T-cell (primary cell): ENCODE measurements around the gene OPHN1. TPM values are rescaled to one million over a fixed set of nuclear protein-coding genes. Genes with fewer than 3 reads are reported as not detected.

Source experiments
- ATAC-seq, 4 experiments: fragments of 200-7000 bp in 3 of 4; fragments of 150-1000 bp in 1 of 4; cut with Tn5 transposase; replicated peaks in 1 of 4; 1 replicate in 3 of 4; 2 replicates in 1 of 4; pipeline ENCODE4 v1.10.0; 2021; ENCODE audit warnings: moderate library complexity in 3 of 4, mild to moderate bottlenecking in 2 of 4, moderate number of reproducible peaks in 1 of 4
- CTCF ChIA-PET, 2 donors: fragments of 300-600 bp; sonication (Branson Sonifier 250); formaldehyde crosslinking; loops; one replicate each; lab custom pipeline; 2022; ENCODE audit warnings: antibody characterized with exemption in 2 of 2; lab: Charles Lee
- POLR2A ChIA-PET, 2 donors: fragments of 300-600 bp; sonication (Branson Sonifier 250); formaldehyde crosslinking; loops; one replicate each; lab custom pipeline; 2022; ENCODE audit warnings: antibody characterized with exemption in 2 of 2; lab: Charles Lee
- DNase-seq, 35 experiments: peaks; one replicate each; pipeline versions ENCODE4 v3.0.0 to v3.0.0-alpha.2; 2013 to 2023
- H3K27ac ChIP-seq: one replicate; pipeline ENCODE4 v1.5.1; 2013; ENCODE audit warnings: low read length
- H3K27me3 ChIP-seq, 2 experiments: replicated peaks in 1 of 2; 1 replicate in 1 of 2; 2 replicates in 1 of 2; pipeline versions ENCODE4 v1.6.1 to v1.7.0; 2013; ENCODE audit warnings: low read length in 1 of 2, mixed read lengths in 1 of 2; ENCODE audit not compliant: control insufficient read depth in 2 of 2, insufficient read depth in 2 of 2; ENCODE audit errors: extremely low read depth in 1 of 2
- H3K36me3 ChIP-seq, 2 donors: 1 replicate in 1 of 2; 2 replicates in 1 of 2; pipeline versions ENCODE4 v1.6.1 to v1.7.0; 2013; ENCODE audit warnings: low read length in 1 of 2; ENCODE audit not compliant: control insufficient read depth in 2 of 2, insufficient read depth in 1 of 2; ENCODE audit errors: extremely low read depth in 1 of 2
- H3K4me1 ChIP-seq, 2 experiments: 1 replicate in 1 of 2; 2 replicates in 1 of 2; pipeline versions ENCODE4 v1.6.1 to v1.7.0; 2013; ENCODE audit warnings: low read length in 2 of 2, mixed read lengths in 1 of 2; ENCODE audit not compliant: insufficient read depth in 2 of 2, control insufficient read depth in 1 of 2; ENCODE audit errors: extremely low read depth in 1 of 2
- H3K4me3 ChIP-seq, 2 donors: 1 replicate in 1 of 2; 2 replicates in 1 of 2; pipeline versions ENCODE4 v1.5.1 to v1.7.0; 2013; ENCODE audit warnings: mild to moderate bottlenecking in 2 of 2, low read length in 1 of 2, moderate library complexity in 1 of 2; ENCODE audit not compliant: control insufficient read depth in 1 of 2; ENCODE audit errors: extremely low read depth in 1 of 2
- H3K9me3 ChIP-seq: 2 replicates; pipeline ENCODE4 v1.7.0; 2013
- H3K27ac Mint-ChIP-seq, 2 donors: one replicate each; pipeline ENCODE4 v1.8.0; 2020 to 2021; ENCODE audit warnings: mild to moderate bottlenecking in 2 of 2, mixed read lengths in 2 of 2
- H3K27me3 Mint-ChIP-seq, 2 donors: one replicate each; pipeline ENCODE4 v1.8.0; 2021 to 2022; ENCODE audit warnings: mixed read lengths in 2 of 2
- H3K36me3 Mint-ChIP-seq: one replicate; pipeline ENCODE4 v1.8.0; 2021; ENCODE audit warnings: mixed read lengths
- H3K4me1 Mint-ChIP-seq, 3 donors: one replicate each; pipeline ENCODE4 v1.8.0; 2020 to 2022; ENCODE audit warnings: mixed read lengths in 3 of 3, mild to moderate bottlenecking in 1 of 3
- H3K4me3 Mint-ChIP-seq, 3 donors: one replicate each; pipeline ENCODE4 v1.8.0; 2020 to 2022; ENCODE audit warnings: mild to moderate bottlenecking in 3 of 3, mixed read lengths in 3 of 3, moderate library complexity in 3 of 3
- H3K9me3 Mint-ChIP-seq, 3 donors: one replicate each; pipeline ENCODE4 v1.8.0; 2020 to 2022; ENCODE audit warnings: mixed read lengths in 3 of 3
- WGBS: methylation state at CpG from one replicate; pipeline ENCODE4 v1.1.5; 2013; ENCODE audit warnings: missing lambda C conversion rate; ENCODE audit not compliant: insufficient coverage; 5-methylcytosine and 5-hydroxymethylcytosine counted together
- total RNA-seq, 35 experiments: library from RNA in 6 of 35; stranded (reverse) in 6 of 35; fragments of 120-200 nt in 1 of 35; gene quantifications; one replicate each; pipeline versions ENCODE4 v1.2.1 to v1.2.4 and lab custom pipeline; 2013 to 2026

Gene OPHN1
- total RNA-seq, 5 donors from 2014 or later (not counting 1 experiment from before 2014, with no cell fraction given): 0.07 to 0.25 (median 0.15) TPM

- POLR2A ChIA-PET: no interaction called here
- H3K27me3 Mint-ChIP-seq: peaks cover 0 to 6% of the 10 kb centered on the region in 2 donors
- CTCF ChIA-PET: no interaction called here
- H3K4me3 Mint-ChIP-seq: no peak overlapping the region
- H3K36me3 Mint-ChIP-seq: no peaks in the 10 kb centered on the region
- ATAC-seq: no peak
- no peaks in the 10 kb centered on the region for H3K4me1 Mint-ChIP-seq
- H3K9me3 Mint-ChIP-seq: no peaks in the 10 kb centered on the region
- Histone ChIP-seq H3K4me3 (no peak overlapping the region), H3K9me3 (no peaks in the 10 kb centered on the region), H3K4me1 (no peaks in the 10 kb centered on the region), H3K36me3 (no peaks in the 10 kb centered on the region), H3K27me3 (no peaks in the 10 kb centered on the region), H3K27ac (no peak overlapping the region)
- WGBS: 100% methylated on average over 2 of the region's 29 CpGs
- no peak for DNase-seq
- no peak overlapping the region for H3K27ac Mint-ChIP-seq
These were observed 300.5 kb downstream of the OPHN1 start for GRCh38 chrX:68132749-68133148.

- Histone ChIP-seq H3K4me3 (no peak overlapping the region), H3K4me1 (no peaks in the 10 kb centered on the region), H3K27ac (no peak overlapping the region), H3K27me3 (no peaks in the 10 kb centered on the region), H3K36me3 (no peaks in the 10 kb centered on the region), H3K9me3 (no peaks in the 10 kb centered on the region)
- WGBS: no CpG with 5 or more reads among the region's 2 CpGs
- ATAC-seq (no peak), DNase-seq (no peak)
- H3K4me3 Mint-ChIP-seq: no peak overlapping the region
- ChIA-PET POLR2A (no interaction called here), CTCF (no interaction called here)
- H3K36me3 Mint-ChIP-seq: no peaks in the 10 kb centered on the region
- H3K9me3 Mint-ChIP-seq: no peaks in the 10 kb centered on the region
- no peaks in the 10 kb centered on the region for H3K27me3 Mint-ChIP-seq
- no peaks in the 10 kb centered on the region for H3K4me1 Mint-ChIP-seq
- H3K27ac Mint-ChIP-seq: no peak overlapping the region
These were observed 311.5 kb downstream of the OPHN1 start for GRCh38 chrX:68121835-68122234.

- H3K9me3 ChIP-seq: no peaks in the 10 kb centered on the region
- CTCF ChIA-PET: no interaction called here
- POLR2A ChIA-PET: no interaction called here
- Mint-ChIP-seq H3K4me3 (no peak overlapping the region), H3K4me1 (no peaks in the 10 kb centered on the region), H3K27me3 (no peaks in the 10 kb centered on the region), H3K36me3 (no peaks in the 10 kb centered on the region), H3K9me3 (no peaks in the 10 kb centered on the region), H3K27ac (no peak overlapping the region)
- H3K4me3 ChIP-seq: no peak overlapping the region
- no peaks in the 10 kb centered on the region for H3K36me3 ChIP-seq
- DNase-seq: no peak
- no CpG with 5 or more reads among the region's 1 CpG for WGBS
- H3K4me1 ChIP-seq: no peaks in the 10 kb centered on the region
- no peak for ATAC-seq
- no peaks in the 10 kb centered on the region for H3K27me3 ChIP-seq
- no peak overlapping the region for H3K27ac ChIP-seq
These were observed 311.9 kb downstream of the OPHN1 start for GRCh38 chrX:68121371-68121770.

GRCh38 chrX:68115371-68115770 is 317.9 kb downstream of the OPHN1 start:
- ATAC-seq (no peak), DNase-seq (no peak)
- Mint-ChIP-seq H3K27me3 (peaks cover 0 to 4% of the 10 kb centered on the region in 2 donors), H3K9me3 (no peaks in the 10 kb centered on the region), H3K27ac (no peak overlapping the region), H3K36me3 (no peaks in the 10 kb centered on the region), H3K4me3 (no peak overlapping the region), H3K4me1 (no peaks in the 10 kb centered on the region)
- H3K9me3 ChIP-seq: no peaks in the 10 kb centered on the region
- H3K36me3 ChIP-seq: no peaks in the 10 kb centered on the region
- no peaks in the 10 kb centered on the region for H3K27me3 ChIP-seq
- H3K4me3 ChIP-seq: no peak overlapping the region
- ChIA-PET CTCF (no interaction called here), POLR2A (no interaction called here)
- no peaks in the 10 kb centered on the region for H3K4me1 ChIP-seq
- H3K27ac ChIP-seq: no peak overlapping the region

GRCh38 chrX:68114573-68115129 is 318.6 kb downstream of the OPHN1 start:
- no peaks in the 10 kb centered on the region for H3K4me1 Mint-ChIP-seq
- Histone ChIP-seq H3K27me3 (no peaks in the 10 kb centered on the region), H3K9me3 (no peaks in the 10 kb centered on the region), H3K4me1 (no peaks in the 10 kb centered on the region), H3K36me3 (no peaks in the 10 kb centered on the region), H3K4me3 (no peak overlapping the region), H3K27ac (no peak overlapping the region)
- ATAC-seq (no peak), DNase-seq (no peak)
- H3K9me3 Mint-ChIP-seq: no peaks in the 10 kb centered on the region
- H3K36me3 Mint-ChIP-seq: no peaks in the 10 kb centered on the region
- CTCF ChIA-PET: no interaction called here
- H3K4me3 Mint-ChIP-seq: no peak overlapping the region
- peaks cover 0 to 4% of the 10 kb centered on the region in 2 donors for H3K27me3 Mint-ChIP-seq
- no peak overlapping the region for H3K27ac Mint-ChIP-seq
- POLR2A ChIA-PET: no interaction called here
- WGBS: no CpG with 5 or more reads among the region's 4 CpGs

GRCh38 chrX:68113837-68114572 is 319.3 kb downstream of the OPHN1 start:
- no peak for ATAC-seq
- CTCF ChIA-PET: no interaction called here

More at GRCh38 chrX:68113837-68114572, 319.3 kb downstream of the OPHN1 start:
- Histone ChIP-seq H3K27ac (no peak overlapping the region), H3K4me1 (no peaks in the 10 kb centered on the region), H3K36me3 (no peaks in the 10 kb centered on the region), H3K27me3 (no peaks in the 10 kb centered on the region), H3K4me3 (no peak overlapping the region), H3K9me3 (no peaks in the 10 kb centered on the region)
- POLR2A ChIA-PET: no interaction called here
- H3K4me3 Mint-ChIP-seq: no peak overlapping the region
- H3K27ac Mint-ChIP-seq: no peak overlapping the region
- no peaks in the 10 kb centered on the region for H3K4me1 Mint-ChIP-seq
- H3K27me3 Mint-ChIP-seq: peaks cover 0 to 4% of the 10 kb centered on the region in 2 donors
- DNase-seq: no peak
- H3K36me3 Mint-ChIP-seq: no peaks in the 10 kb centered on the region
- no peaks in the 10 kb centered on the region for H3K9me3 Mint-ChIP-seq
- no CpG with 5 or more reads among the region's 5 CpGs for WGBS
